Cardiac muscle cell (in vitro differentiated cells and primary cell): ENCODE data around the gene AR. TPM values are rescaled to one million over a fixed set of nuclear protein-coding genes. Genes with fewer than 3 reads are reported as not detected.
A peak's percentile ranks its signal among the peaks of the same experiment; 100 is the strongest.

Experiments used
- DNase-seq, 2 donors: peaks; one replicate each; pipeline versions ENCODE4 v3.0.0 to v3.0.0-alpha.2; 2010 to 2017; ENCODE audit warnings: low read depth in 1 of 2, low spot score in 1 of 2
- H3K27ac ChIP-seq: fragments of 200-600 bp; sonication (generic); 2 replicates; pipeline ENCODE4 v1.5.1; 2016
- H3K27me3 ChIP-seq: fragments of 200-600 bp; sonication (generic); 2 replicates; pipeline ENCODE4 v1.6.0; 2016; ENCODE audit warnings: control low read depth
- H3K36me3 ChIP-seq: fragments of 200-600 bp; sonication (generic); 2 replicates; pipeline ENCODE4 v1.5.1; 2016; ENCODE audit warnings: control low read depth
- H3K4me1 ChIP-seq: fragments of 200-600 bp; sonication (generic); 2 replicates; pipeline ENCODE4 v1.8.1; 2017; ENCODE audit warnings: low read depth, mild to moderate bottlenecking, mixed run types
- H3K4me3 ChIP-seq: fragments of 200-600 bp; sonication (generic); 2 replicates; pipeline ENCODE4 v1.5.1; 2016; ENCODE audit warnings: mild to moderate bottlenecking
- H3K9me3 ChIP-seq: fragments of 200-600 bp; sonication (generic); 2 replicates; pipeline ENCODE4 v1.5.1; 2017; ENCODE audit warnings: low read depth, mild to moderate bottlenecking, control low read depth
- polyA plus RNA-seq: library from polyadenylated mRNA; unstranded; fragments of >200 nt; fragmentation: Nextera tagmentation; extraction: Ambion mirVana; gene quantifications from 2 replicates; pipeline ENCODE4 v1.2.1, GENCODE V29; 2016
- total RNA-seq: library from RNA; depleted of rRNA; stranded (reverse); fragments of >200 nt; gene quantifications from 2 replicates; pipeline ENCODE4 v1.2.3, GENCODE V29; 2016
- TF ChIP-seq, protein P1 (sequence below): IDR thresholded peaks from 2 replicates; pipeline ENCODE4 v1.5.1; 2012; ENCODE audit warnings: low read depth, mild to moderate bottlenecking, low read length

The AR gene
- total and polyA plus RNA-seq, 2 experiments from 2014 or later, result 0.24 to 0.93 TPM

- Histone ChIP-seq H3K4me3 (no peak overlapping the region), H3K4me1 (no peaks in the 10 kb centered on the region), H3K27ac (no peak overlapping the region), H3K9me3 (no peaks in the 10 kb centered on the region), H3K27me3 (no peaks in the 10 kb centered on the region), H3K36me3 (no peaks in the 10 kb centered on the region)
- TF ChIP-seq, protein P1, sequence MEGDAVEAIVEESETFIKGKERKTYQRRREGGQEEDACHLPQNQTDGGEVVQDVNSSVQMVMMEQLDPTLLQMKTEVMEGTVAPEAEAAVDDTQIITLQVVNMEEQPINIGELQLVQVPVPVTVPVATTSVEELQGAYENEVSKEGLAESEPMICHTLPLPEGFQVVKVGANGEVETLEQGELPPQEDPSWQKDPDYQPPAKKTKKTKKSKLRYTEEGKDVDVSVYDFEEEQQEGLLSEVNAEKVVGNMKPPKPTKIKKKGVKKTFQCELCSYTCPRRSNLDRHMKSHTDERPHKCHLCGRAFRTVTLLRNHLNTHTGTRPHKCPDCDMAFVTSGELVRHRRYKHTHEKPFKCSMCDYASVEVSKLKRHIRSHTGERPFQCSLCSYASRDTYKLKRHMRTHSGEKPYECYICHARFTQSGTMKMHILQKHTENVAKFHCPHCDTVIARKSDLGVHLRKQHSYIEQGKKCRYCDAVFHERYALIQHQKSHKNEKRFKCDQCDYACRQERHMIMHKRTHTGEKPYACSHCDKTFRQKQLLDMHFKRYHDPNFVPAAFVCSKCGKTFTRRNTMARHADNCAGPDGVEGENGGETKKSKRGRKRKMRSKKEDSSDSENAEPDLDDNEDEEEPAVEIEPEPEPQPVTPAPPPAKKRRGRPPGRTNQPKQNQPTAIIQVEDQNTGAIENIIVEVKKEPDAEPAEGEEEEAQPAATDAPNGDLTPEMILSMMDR, result no peak
- DNase-seq, result no peak
Measured at GRCh38 chrX:67723580-67724351, 179.9 kb downstream of the AR start.

DNA sequence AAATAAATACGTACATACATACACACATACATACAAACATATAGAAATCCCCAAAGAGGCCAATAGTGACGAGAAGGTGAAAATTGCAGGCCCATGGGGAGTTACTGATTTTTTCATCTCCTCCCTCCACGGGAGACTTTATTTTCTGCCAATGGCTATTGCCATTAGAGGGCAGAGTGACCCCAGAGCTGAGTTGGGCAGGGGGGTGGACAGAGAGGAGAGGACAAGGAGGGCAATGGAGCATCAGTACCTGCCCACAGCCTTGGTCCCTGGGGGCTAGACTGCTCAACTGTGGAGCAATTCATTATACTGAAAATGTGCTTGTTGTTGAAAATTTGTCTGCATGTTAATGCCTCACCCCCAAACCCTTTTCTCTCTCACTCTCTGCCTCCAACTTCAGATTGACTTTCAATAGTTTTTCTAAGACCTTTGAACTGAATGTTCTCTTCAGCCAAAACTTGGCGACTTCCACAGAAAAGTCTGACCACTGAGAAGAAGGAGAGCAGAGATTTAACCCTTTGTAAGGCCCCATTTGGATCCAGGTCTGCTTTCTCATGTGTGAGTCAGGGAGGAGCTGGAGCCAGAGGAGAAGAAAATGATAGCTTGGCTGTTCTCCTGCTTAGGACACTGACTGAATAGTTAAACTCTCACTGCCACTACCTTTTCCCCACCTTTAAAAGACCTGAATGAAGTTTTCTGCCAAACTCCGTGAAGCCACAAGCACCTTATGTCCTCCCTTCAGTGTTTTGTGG lies 180.7 kb downstream of the AR start:
- no peaks in the 10 kb centered on the region for H3K4me1 ChIP-seq
- H3K27ac ChIP-seq, result no peak overlapping the region
- H3K27me3 ChIP-seq, result no peaks in the 10 kb centered on the region
- no peak overlapping the region for H3K4me3 ChIP-seq
- H3K36me3 ChIP-seq, result no peaks in the 10 kb centered on the region
- TF ChIP-seq, protein P1, result peak; percentile 13
- H3K9me3 ChIP-seq, result no peaks in the 10 kb centered on the region
- peak; percentile 7 to 11 for DNase-seq

DNA sequence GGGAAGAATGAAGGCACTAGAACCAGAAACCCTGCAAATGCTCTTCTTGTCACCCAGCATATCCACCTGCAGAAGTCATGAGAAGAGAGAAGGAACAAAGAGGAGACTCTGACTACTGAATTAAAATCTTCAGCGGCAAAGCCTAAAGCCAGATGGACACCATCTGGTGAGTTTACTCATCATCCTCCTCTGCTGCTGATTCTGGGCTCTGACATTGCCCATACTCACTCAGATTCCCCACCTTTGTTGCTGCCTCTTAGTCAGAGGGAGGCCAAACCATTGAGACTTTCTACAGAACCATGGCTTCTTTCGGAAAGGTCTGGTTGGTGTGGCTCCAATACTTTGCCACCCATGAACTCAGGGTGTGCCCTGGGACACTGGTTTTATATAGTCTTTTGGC lies 181.7 kb downstream of the AR start:
- no peak overlapping the region for H3K4me3 ChIP-seq

DNA sequence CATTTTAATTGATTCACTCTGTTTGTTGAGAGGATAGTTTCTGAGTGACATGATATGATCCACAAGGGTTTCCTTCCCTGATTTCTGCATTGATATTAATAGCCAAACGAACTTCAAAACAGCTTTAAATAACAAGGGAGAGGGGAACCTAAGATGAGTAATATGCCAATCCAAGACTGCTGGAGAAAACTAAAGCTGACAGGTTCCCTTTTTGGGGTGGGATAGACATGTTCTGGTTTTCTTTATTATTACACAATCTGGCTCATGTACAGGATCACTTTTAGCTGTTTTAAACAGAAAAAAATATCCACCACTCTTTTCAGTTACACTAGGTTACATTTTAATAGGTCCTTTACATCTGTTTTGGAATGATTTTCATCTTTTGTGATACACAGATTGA lies 182.2 kb downstream of the AR start:
- no peaks in the 10 kb centered on the region for H3K9me3 ChIP-seq
- H3K4me3 ChIP-seq, result no peak overlapping the region
- no peaks in the 10 kb centered on the region for H3K27me3 ChIP-seq
- no peak for DNase-seq
- no peak overlapping the region for H3K27ac ChIP-seq
- no peaks in the 10 kb centered on the region for H3K4me1 ChIP-seq
- H3K36me3 ChIP-seq, result no peaks in the 10 kb centered on the region
- TF ChIP-seq, protein P1, result no peak

More for the DNA sequence above, 181.7 kb downstream of the AR start:
- no peak for DNase-seq
- Histone ChIP-seq H3K4me1 (no peaks in the 10 kb centered on the region), H3K9me3 (no peaks in the 10 kb centered on the region), H3K36me3 (no peaks in the 10 kb centered on the region), H3K27me3 (no peaks in the 10 kb centered on the region), H3K27ac (no peak overlapping the region)
- TF ChIP-seq, protein P1, result no peak

- TF ChIP-seq, protein P1, result no peak
- Histone ChIP-seq H3K27ac (no peak overlapping the region), H3K4me3 (no peak overlapping the region), H3K9me3 (no peaks in the 10 kb centered on the region), H3K36me3 (no peaks in the 10 kb centered on the region), H3K4me1 (no peaks in the 10 kb centered on the region), H3K27me3 (no peaks in the 10 kb centered on the region)
- DNase-seq, result no peak
Measured at GRCh38 chrX:67727576-67727975, 183.8 kb downstream of the AR start.
